C1 segment of cervical spinal cord (tissue), 14 donors: ENCODE results near the gene RAI14.

Source experiments
- DNase-seq, 14 donors: peaks; one replicate each; lab custom pipeline; 2025; lab: John Stamatoyannopoulos, UW

RAI14 gene

GRCh38 chr5:34849253-34849652 is 193.1 kb downstream of the RAI14 start:
- no peak for DNase-seq

- DNase-seq, result no peak
These were observed 198.5 kb downstream of the RAI14 start for GRCh38 chr5:34854459-34855174.

GRCh38 chr5:34857161-34857560 is 201.0 kb downstream of the RAI14 start:
- DNase-seq, result no peak

GRCh38 chr5:34857894-34858293 is 201.8 kb downstream of the RAI14 start:
- no peak for DNase-seq

GRCh38 chr5:34858790-34859189 is 202.7 kb downstream of the RAI14 start:
- no peak for DNase-seq

GRCh38 chr5:34859253-34859652 is 203.1 kb downstream of the RAI14 start:
- no peak for DNase-seq

- no peak for DNase-seq
These were observed 207.8 kb downstream of the RAI14 start for GRCh38 chr5:34863946-34864345.

GRCh38 chr5:34865091-34865490 is 209.0 kb downstream of the RAI14 start:
- DNase-seq, result no peak

- peak in 6 of 14 donors; percentile 2 to 26 (median 12) for DNase-seq
These were observed 210.9 kb downstream of the RAI14 start for GRCh38 chr5:34866989-34867471.

GRCh38 chr5:34867660-34868059 is 211.5 kb downstream of the RAI14 start:
- no peak for DNase-seq

- DNase-seq, result peak in 2 of 14 donors; percentile 10 to 19
These were observed 212.7 kb downstream of the RAI14 start for GRCh38 chr5:34868791-34869190.

GRCh38 chr5:34869256-34869655 is 213.1 kb downstream of the RAI14 start:
- peak in 2 of 14 donors; percentile 1 to 39 for DNase-seq

GRCh38 chr5:34870382-34870781 is 214.3 kb downstream of the RAI14 start:
- DNase-seq, result no peak

GRCh38 chr5:34876275-34876674 is 220.1 kb downstream of the RAI14 start:
- DNase-seq, result no peak

- DNase-seq, result no peak
These were observed 225.1 kb downstream of the RAI14 start for GRCh38 chr5:34881246-34881645.
